CD4-positive, alpha-beta T cell treated with Interleukin-17A for 1 hour (primary cell): Measurements from ENCODE around the gene SYNGAP1.
"Not testable (repeated sequence)": the region's sequence is repeated elsewhere in the genome, so short reads cannot be mapped to it uniquely, and the experiment has no call there.

Experiments
- DNase-seq: peaks from one replicate; pipeline ENCODE4 v3.0.0-alpha.2; 2020

The SYNGAP1 gene

GRCh38 chr6:33419580-33420490 is at the start of gene SYNGAP1:
TSS of gene SYNGAP1 (plus strand) at chr6:33420065. CDS start at chr6:33420265, 200 bp downstream.
- peak; percentile 65 for DNase-seq

- not testable (repeated sequence) for DNase-seq
Observed at GRCh38 chr6:33371901-33372300, 48.0 kb upstream of the SYNGAP1 start.

- DNase-seq, result no peak
Observed at GRCh38 chr6:33372526-33373123, 47.2 kb upstream of the SYNGAP1 start.

- peak; percentile 17 for DNase-seq
Observed at GRCh38 chr6:33373960-33374910, 45.6 kb upstream of the SYNGAP1 start.

- no peak for DNase-seq
Observed at GRCh38 chr6:33375143-33375671, 44.7 kb upstream of the SYNGAP1 start.

- DNase-seq, result no peak
Observed at GRCh38 chr6:33377171-33377570, 42.7 kb upstream of the SYNGAP1 start.

GRCh38 chr6:33379184-33379583 is 40.7 kb upstream of the SYNGAP1 start:
- not testable (repeated sequence) for DNase-seq

- DNase-seq, result no peak
Observed at GRCh38 chr6:33380272-33380981, 39.4 kb upstream of the SYNGAP1 start.

GRCh38 chr6:33383427-33384185 is 36.3 kb upstream of the SYNGAP1 start:
- DNase-seq, result no peak

GRCh38 chr6:33384581-33385020 is 35.3 kb upstream of the SYNGAP1 start:
- DNase-seq, result no peak

GRCh38 chr6:33390173-33390572 is 29.7 kb upstream of the SYNGAP1 start:
- DNase-seq, result no peak

- no peak for DNase-seq
Observed at GRCh38 chr6:33390767-33391277, 29.0 kb upstream of the SYNGAP1 start.

GRCh38 chr6:33391278-33391921 is 28.5 kb upstream of the SYNGAP1 start, which contains the start of gene KIFC1:
TSS of gene KIFC1 (plus strand) at chr6:33391823. CDS start at chr6:33391986, 163 bp downstream.
- peak; percentile 99 for DNase-seq

- DNase-seq, result peak; percentile 23
Observed at GRCh38 chr6:33391922-33392594, 27.8 kb upstream of the SYNGAP1 start.

- DNase-seq, result no peak
Observed at GRCh38 chr6:33392595-33392948, 27.3 kb upstream of the SYNGAP1 start.

GRCh38 chr6:33392979-33393378 is 26.9 kb upstream of the SYNGAP1 start:
- no peak for DNase-seq

- no peak for DNase-seq
Observed at GRCh38 chr6:33397541-33397940, 22.3 kb upstream of the SYNGAP1 start.

GRCh38 chr6:33398601-33399000 is 21.3 kb upstream of the SYNGAP1 start:
- DNase-seq, result not testable (repeated sequence)

- not testable (repeated sequence) for DNase-seq
Observed at GRCh38 chr6:33399881-33400280, 20.0 kb upstream of the SYNGAP1 start.

GRCh38 chr6:33404884-33405283 is 15.0 kb upstream of the SYNGAP1 start:
- no peak for DNase-seq
